Forelimb muscle (tissue), 1 donor: ENCODE measurements around the gene FSD1. TPM values are rescaled to one million over a fixed set of nuclear protein-coding genes. Genes with fewer than 3 reads are reported as not detected.
"Not testable (repeated sequence)": the region's sequence is repeated elsewhere in the genome, so short reads cannot be mapped to it uniquely, and the experiment has no call there.

Experiments
- DNase-seq: peaks from one replicate; pipeline ENCODE4 v3.0.0-alpha.2; 2013; ENCODE audit warnings: low read depth
- polyA plus RNA-seq: library from polyadenylated mRNA; unstranded; fragments of 120-200 nt; gene quantifications from one replicate; pipeline ENCODE4 v1.2.1, GENCODE V29; 2013; ENCODE audit not compliant: insufficient read length

The FSD1 gene
- polyA plus RNA-seq, 1 donor: 2.4 TPM

- no peak for DNase-seq
These were observed 19.4 kb upstream of the FSD1 start for GRCh38 chr19:4284974-4285373.

- not testable (repeated sequence) for DNase-seq
These were observed 18.3 kb upstream of the FSD1 start for GRCh38 chr19:4286141-4286540.

GRCh38 chr19:4288091-4288777 is 16.2 kb upstream of the FSD1 start:
- DNase-seq: no peak

- no peak for DNase-seq
These were observed 13.1 kb upstream of the FSD1 start for GRCh38 chr19:4291184-4291732.

GRCh38 chr19:4292515-4292914 is 11.9 kb upstream of the FSD1 start:
- no peak for DNase-seq

- no peak for DNase-seq
These were observed 10.0 kb upstream of the FSD1 start for GRCh38 chr19:4294389-4294788.

- no peak for DNase-seq
These were observed 8.2 kb upstream of the FSD1 start for GRCh38 chr19:4295972-4296771.

- no peak for DNase-seq
These were observed 6.2 kb upstream of the FSD1 start for GRCh38 chr19:4297901-4298809.

- DNase-seq: no peak
These were observed 5.4 kb upstream of the FSD1 start for GRCh38 chr19:4298810-4299550.

GRCh38 chr19:4300589-4300988 is 3.8 kb upstream of the FSD1 start:
- DNase-seq: no peak

- DNase-seq: no peak
These were observed 2.7 kb upstream of the FSD1 start for GRCh38 chr19:4301590-4302242.

GRCh38 chr19:4302243-4302640 is 2.2 kb upstream of the FSD1 start, which contains the start of gene TMIGD2:
TSS of gene TMIGD2 (minus strand) at chr19:4302389. CDS start at chr19:4302385, 4 bp downstream.
- DNase-seq: no peak

GRCh38 chr19:4303819-4304537 is 420 bp upstream of the FSD1 start:
- no peak for DNase-seq

- DNase-seq: no peak
These were observed 837 bp downstream of the FSD1 start for GRCh38 chr19:4305257-4305612.

- DNase-seq: no peak
These were observed 1.3 kb downstream of the FSD1 start for GRCh38 chr19:4305659-4306058.

GRCh38 chr19:4310247-4311121 is 6.1 kb downstream of the FSD1 start:
- DNase-seq: no peak

- no peak for DNase-seq
These were observed 9.6 kb downstream of the FSD1 start for GRCh38 chr19:4313847-4314490.

- DNase-seq: no peak
These were observed 12.6 kb downstream of the FSD1 start for GRCh38 chr19:4316956-4317355.
